GM18868 (cell line): ENCODE data around the gene VANGL1.

ENCODE experiments used
- ATAC-seq: cut with Tn5 transposase; IDR thresholded peaks from one replicate; pipeline ENCODE4 v1.9.1; 2021; ENCODE audit warnings: mild to moderate bottlenecking, moderate library complexity; ENCODE audit not compliant: unreplicated experiment

The VANGL1 gene

GRCh38 chr1:115729756-115730155 lies 88.0 kb downstream of the VANGL1 start:
- peak; percentile 98 for ATAC-seq

GRCh38 chr1:115732316-115732715 lies 90.5 kb downstream of the VANGL1 start:
- ATAC-seq: no peak

GRCh38 chr1:115740811-115741210 lies 99.0 kb downstream of the VANGL1 start:
- no peak for ATAC-seq

GRCh38 chr1:115744646-115745275 lies 103.0 kb downstream of the VANGL1 start:
- no peak for ATAC-seq

GRCh38 chr1:115746021-115746690 lies 104.4 kb downstream of the VANGL1 start:
- no peak for ATAC-seq
